22Rv1 (cell line): Measurements from ENCODE around the gene CEP70.

ENCODE experiments used
- H3K27ac ChIP-seq: fragments of 450-650 bp; 2 replicates; pipeline ENCODE4 v1.5.1; 2017
- CTCF ChIP-seq: fragments of 450-650 bp; IDR thresholded peaks from 2 replicates; pipeline ENCODE4 v1.5.1; 2017; ENCODE audit warnings: mild to moderate bottlenecking
- ZFX ChIP-seq: fragments of 450-650 bp; IDR thresholded peaks from 2 replicates; pipeline ENCODE4 v1.6.1; 2017; ENCODE audit warnings: antibody characterized with exemption, borderline replicate concordance

CEP70 gene

DNA sequence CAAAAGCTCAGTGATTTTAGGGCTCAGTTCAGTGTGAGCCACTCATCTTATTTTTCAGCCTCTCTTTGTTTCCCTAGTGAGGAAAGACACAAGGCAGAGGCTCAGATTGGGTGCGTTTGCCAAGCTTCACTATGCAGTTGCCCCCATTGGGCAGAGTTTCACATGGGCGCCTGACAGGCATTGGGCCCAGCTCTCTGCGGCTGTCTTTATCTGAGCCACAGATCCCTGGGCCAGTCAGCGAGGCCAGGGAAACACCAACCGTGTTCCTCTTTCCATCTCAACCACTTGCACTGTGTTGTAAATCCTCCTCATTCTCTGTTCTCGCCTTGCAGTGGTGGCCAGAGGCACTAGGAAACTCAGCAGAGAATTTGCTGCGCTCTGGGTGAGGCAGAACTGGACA lies 148.8 kb downstream of the CEP70 start:
- no peak overlapping the region for H3K27ac ChIP-seq
- no peak for TF ChIP-seq ZFX
- TF ChIP-seq CTCF, result no peak
